NCI-H82 treated with DMSO at 0.1 percent for 48 hours (cell line): ENCODE data around the gene INMT.

ENCODE experiments used
- DNase-seq: peaks from one replicate; lab custom pipeline; 2025; ENCODE audit not compliant: unreplicated experiment; lab: John Stamatoyannopoulos, UW

The INMT gene

GRCh38 chr7:30780941-30781340 is 29.0 kb downstream of the INMT start:
- no peak for DNase-seq

GRCh38 chr7:30782690-30783089 is 30.8 kb downstream of the INMT start:
- no peak for DNase-seq

- no peak for DNase-seq
Observed at GRCh38 chr7:30785786-30786185, 33.9 kb downstream of the INMT start.

- no peak for DNase-seq
Observed at GRCh38 chr7:30787486-30787885, 35.6 kb downstream of the INMT start.

GRCh38 chr7:30788640-30789333 is 36.9 kb downstream of the INMT start:
- no peak for DNase-seq

GRCh38 chr7:30789334-30789711 is 37.4 kb downstream of the INMT start:
- DNase-seq: no peak

GRCh38 chr7:30790356-30790755 is 38.4 kb downstream of the INMT start:
- no peak for DNase-seq

GRCh38 chr7:30791114-30791513 is 39.2 kb downstream of the INMT start:
- no peak for DNase-seq

GRCh38 chr7:30795161-30795948 is 43.4 kb downstream of the INMT start:
- no peak for DNase-seq

GRCh38 chr7:30796105-30796869 is 44.4 kb downstream of the INMT start:
- DNase-seq: no peak

- DNase-seq: no peak
Observed at GRCh38 chr7:30797176-30798040, 45.5 kb downstream of the INMT start.

- DNase-seq: no peak
Observed at GRCh38 chr7:30799206-30799975, 47.5 kb downstream of the INMT start.

- no peak for DNase-seq
Observed at GRCh38 chr7:30799976-30800661, 48.2 kb downstream of the INMT start.

- DNase-seq: peak; percentile 33
Observed at GRCh38 chr7:30800785-30801252, 48.9 kb downstream of the INMT start.

GRCh38 chr7:30802812-30803211 is 50.9 kb downstream of the INMT start:
- DNase-seq: no peak

- no peak for DNase-seq
Observed at GRCh38 chr7:30804078-30804661, 52.2 kb downstream of the INMT start.

GRCh38 chr7:30805081-30805691 is 53.3 kb downstream of the INMT start:
- no peak for DNase-seq

- no peak for DNase-seq
Observed at GRCh38 chr7:30805931-30806330, 54.0 kb downstream of the INMT start.
